GM12878 (cell line): Measurements from ENCODE around the gene IGF2R. TPM values are rescaled to one million over a fixed set of nuclear protein-coding genes. Genes with fewer than 3 reads are reported as not detected.

Source experiments
- ATF7 ChIP-seq: fragments of 450-650 bp; IDR thresholded peaks from 2 replicates; pipeline ENCODE4 v1.6.1; 2016; ENCODE audit warnings: low read depth, mild to moderate bottlenecking
- EGR1 ChIP-seq, 2 experiments: IDR thresholded peaks; 1 replicate in 1 of 2; 2 replicates in 1 of 2; pipeline ENCODE4 v1.6.1; 2011 to 2012; ENCODE audit warnings: low read depth in 2 of 2, low read length in 2 of 2, borderline replicate concordance in 1 of 2, mild to moderate bottlenecking in 1 of 2, moderate library complexity in 1 of 2
- ETV6 ChIP-seq, 2 experiments: fragments of 450-650 bp in 1 of 2; IDR thresholded peaks in 1 of 2; conservative IDR thresholded peaks in 1 of 2; 2 replicates each; pipeline ENCODE4 v1.6.1; 2014; ENCODE audit warnings: antibody characterized with exemption in 1 of 2, borderline replicate concordance in 1 of 2, low read depth in 1 of 2, mild to moderate bottlenecking in 1 of 2, moderate library complexity in 1 of 2
- GATAD2B ChIP-seq: fragments of 450-650 bp; conservative IDR thresholded peaks from 2 replicates; pipeline ENCODE4 v1.6.1; 2017; ENCODE audit warnings: low read depth, mild to moderate bottlenecking, moderate library complexity
- IKZF1 ChIP-seq: fragments of 450-650 bp; conservative IDR thresholded peaks from 2 replicates; pipeline ENCODE4 v1.6.1; 2017; ENCODE audit warnings: antibody characterized with exemption, mild to moderate bottlenecking
- MTA3 ChIP-seq: IDR thresholded peaks from 2 replicates; pipeline ENCODE4 v1.6.1; 2012; ENCODE audit warnings: low read length, inconsistent platforms, borderline replicate concordance
- NR2F1 ChIP-seq: fragments of 450-650 bp; conservative IDR thresholded peaks from 2 replicates; pipeline ENCODE4 v1.6.1; 2017; ENCODE audit warnings: mild to moderate bottlenecking
- PAX5 ChIP-seq: IDR thresholded peaks from 2 replicates; pipeline ENCODE4 v1.6.1; 2011; ENCODE audit warnings: low read depth, low read length, borderline replicate concordance
- POU2F2 ChIP-seq: IDR thresholded peaks from 3 replicates; pipeline ENCODE4 v1.6.1; 2011; ENCODE audit warnings: low read depth, mild to moderate bottlenecking, low read length, borderline replicate concordance
- SP1 ChIP-seq: IDR thresholded peaks from one replicate; pipeline ENCODE4 v1.6.1; 2011; ENCODE audit warnings: low read depth, low read length
- SPI1 ChIP-seq: IDR thresholded peaks from 2 replicates; pipeline ENCODE4 v1.6.1; 2011; ENCODE audit warnings: low read depth, mild to moderate bottlenecking, low read length, moderate library complexity, borderline replicate concordance; ENCODE audit not compliant: insufficient read depth
- SREBF2 ChIP-seq: IDR thresholded peaks from 2 replicates; pipeline ENCODE4 v1.6.1; 2012; ENCODE audit warnings: mild to moderate bottlenecking, low read length
- ZBTB4 ChIP-seq: fragments of 450-650 bp; formaldehyde crosslinking; IDR thresholded peaks from 2 replicates; pipeline ENCODE4 v1.4.0; 2022; ENCODE audit warnings: mild to moderate bottlenecking, moderate library complexity
- ZNF217 ChIP-seq: fragments of 450-650 bp; IDR thresholded peaks from 2 replicates; pipeline ENCODE4 v1.6.1; 2017; ENCODE audit warnings: antibody characterized with exemption, mild to moderate bottlenecking
- ZNF24 ChIP-seq: fragments of 450-650 bp; IDR thresholded peaks from 2 replicates; pipeline ENCODE4 v1.6.1; 2017; ENCODE audit warnings: antibody characterized with exemption, mild to moderate bottlenecking
- ZNF592 ChIP-seq: fragments of 450-650 bp; IDR thresholded peaks from 2 replicates; pipeline ENCODE4 v1.6.1; 2017; ENCODE audit warnings: mild to moderate bottlenecking, moderate library complexity
- polyA plus RNA-seq, 11 experiments: library from polyadenylated mRNA; depleted of rRNA in 4 of 11; unstranded in 6 of 11; stranded (reverse) in 5 of 11; fragments of >200 nt; fragmentation: Nextera tagmentation in 4 of 11; fragmentation: Illumina TruSeq in 1 of 11; extraction: Ambion mirVana in 4 of 11; extraction: Trizol in 1 of 11; gene quantifications; 1 replicate in 1 of 11; 2 replicates in 10 of 11; pipeline versions ENCODE4 v1.2.1 to v1.2.3, GENCODE V29; 2011 to 2016; ENCODE audit warnings: inconsistent platforms in 2 of 11, missing spikeins in 2 of 11, low read depth in 1 of 11
- total RNA-seq, 4 experiments: library from RNA; depleted of rRNA in 3 of 4; stranded (reverse); fragments of >200 nt in 3 of 4; fragmentation: Illumina TruSeq in 1 of 4; extraction: Trizol in 1 of 4; gene quantifications; 2 replicates each; pipeline versions ENCODE4 v1.2.1 to v1.2.3, GENCODE V29; 2013 to 2021
- TF ChIP-seq, protein P1 (sequence below): fragments of 450-650 bp; IDR thresholded peaks from 2 replicates; pipeline ENCODE4 v1.6.1; 2017; ENCODE audit warnings: antibody characterized with exemption, mild to moderate bottlenecking, moderate library complexity
- TF ChIP-seq, protein P2 (sequence below): fragments of 450-650 bp; IDR thresholded peaks from 2 replicates; pipeline ENCODE4 v1.6.1; 2017; ENCODE audit warnings: mild to moderate bottlenecking, low read depth, inconsistent platforms; ENCODE audit not compliant: poor library complexity, severe bottlenecking

Gene IGF2R
- total and polyA plus RNA-seq, 10 of the 15 experiments (the other 5 are each of a cell fraction or from before 2014, with no cell fraction given): 1.00 to 40.1 (median 16.8) TPM

DNA sequence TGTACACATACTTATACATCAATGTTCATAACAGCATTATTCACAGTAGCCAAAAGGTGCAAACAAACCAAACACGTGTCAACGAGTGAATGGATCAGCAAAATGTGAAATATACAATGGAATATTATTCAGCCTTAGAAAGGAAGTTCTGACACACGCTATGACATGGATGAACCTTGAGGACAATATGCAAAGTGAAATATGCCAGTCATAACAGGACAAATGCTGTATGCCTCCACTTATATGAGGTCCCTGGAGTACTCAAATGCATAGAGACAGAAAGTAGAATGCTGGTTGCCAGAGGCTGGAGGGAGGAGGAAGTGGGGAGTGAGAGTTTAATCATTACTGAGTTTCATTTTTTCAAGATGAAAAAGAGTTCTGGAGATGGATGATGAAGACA lies 37.8 kb upstream of the IGF2R start (continued):
- TF ChIP-seq SPI1 (peak; percentile 90), ZNF24 (peak; percentile 75), SREBF2 (no peak), ETV6 (conservative IDR thresholded peaks at IDR 0.05 in 1 of 2, IDR thresholded peaks at IDR 0.05 in 1 of 2; ENCODE audit: borderline replicate concordance in 1 of 2, low read depth in 1 of 2) (peak in 1 of 2 experiments; percentile 71; a peak in 1 of 4 replicates), ZNF592 (peak; percentile 53; the same call in 1 of the 2 replicates), ATF7 (peak; percentile 90), IKZF1 (peak; percentile 90), ZNF217 (peak; percentile 84), EGR1 (IDR thresholded peaks at IDR 0.05; ENCODE audit: borderline replicate concordance in 1 of 2, low read depth in 2 of 2, low read length in 2 of 2) (no peak), ZBTB4 (CRISPR knock-in tag) (no peak), POU2F2 (peak; percentile 95), NR2F1 (peak; percentile 86), GATAD2B (peak; percentile 63), SP1 (peak; percentile 54), MTA3 (peak; percentile 91; the same call in 1 of the 2 replicates), PAX5 (peak; percentile 84; the same call in 1 of the 2 replicates)
- TF ChIP-seq, protein P1, sequence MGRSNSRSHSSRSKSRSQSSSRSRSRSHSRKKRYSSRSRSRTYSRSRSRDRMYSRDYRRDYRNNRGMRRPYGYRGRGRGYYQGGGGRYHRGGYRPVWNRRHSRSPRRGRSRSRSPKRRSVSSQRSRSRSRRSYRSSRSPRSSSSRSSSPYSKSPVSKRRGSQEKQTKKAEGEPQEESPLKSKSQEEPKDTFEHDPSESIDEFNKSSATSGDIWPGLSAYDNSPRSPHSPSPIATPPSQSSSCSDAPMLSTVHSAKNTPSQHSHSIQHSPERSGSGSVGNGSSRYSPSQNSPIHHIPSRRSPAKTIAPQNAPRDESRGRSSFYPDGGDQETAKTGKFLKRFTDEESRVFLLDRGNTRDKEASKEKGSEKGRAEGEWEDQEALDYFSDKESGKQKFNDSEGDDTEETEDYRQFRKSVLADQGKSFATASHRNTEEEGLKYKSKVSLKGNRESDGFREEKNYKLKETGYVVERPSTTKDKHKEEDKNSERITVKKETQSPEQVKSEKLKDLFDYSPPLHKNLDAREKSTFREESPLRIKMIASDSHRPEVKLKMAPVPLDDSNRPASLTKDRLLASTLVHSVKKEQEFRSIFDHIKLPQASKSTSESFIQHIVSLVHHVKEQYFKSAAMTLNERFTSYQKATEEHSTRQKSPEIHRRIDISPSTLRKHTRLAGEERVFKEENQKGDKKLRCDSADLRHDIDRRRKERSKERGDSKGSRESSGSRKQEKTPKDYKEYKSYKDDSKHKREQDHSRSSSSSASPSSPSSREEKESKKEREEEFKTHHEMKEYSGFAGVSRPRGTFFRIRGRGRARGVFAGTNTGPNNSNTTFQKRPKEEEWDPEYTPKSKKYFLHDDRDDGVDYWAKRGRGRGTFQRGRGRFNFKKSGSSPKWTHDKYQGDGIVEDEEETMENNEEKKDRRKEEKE: no peak
- TF ChIP-seq, protein P2, sequence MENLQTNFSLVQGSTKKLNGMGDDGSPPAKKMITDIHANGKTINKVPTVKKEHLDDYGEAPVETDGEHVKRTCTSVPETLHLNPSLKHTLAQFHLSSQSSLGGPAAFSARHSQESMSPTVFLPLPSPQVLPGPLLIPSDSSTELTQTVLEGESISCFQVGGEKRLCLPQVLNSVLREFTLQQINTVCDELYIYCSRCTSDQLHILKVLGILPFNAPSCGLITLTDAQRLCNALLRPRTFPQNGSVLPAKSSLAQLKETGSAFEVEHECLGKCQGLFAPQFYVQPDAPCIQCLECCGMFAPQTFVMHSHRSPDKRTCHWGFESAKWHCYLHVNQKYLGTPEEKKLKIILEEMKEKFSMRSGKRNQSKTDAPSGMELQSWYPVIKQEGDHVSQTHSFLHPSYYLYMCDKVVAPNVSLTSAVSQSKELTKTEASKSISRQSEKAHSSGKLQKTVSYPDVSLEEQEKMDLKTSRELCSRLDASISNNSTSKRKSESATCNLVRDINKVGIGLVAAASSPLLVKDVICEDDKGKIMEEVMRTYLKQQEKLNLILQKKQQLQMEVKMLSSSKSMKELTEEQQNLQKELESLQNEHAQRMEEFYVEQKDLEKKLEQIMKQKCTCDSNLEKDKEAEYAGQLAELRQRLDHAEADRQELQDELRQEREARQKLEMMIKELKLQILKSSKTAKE: peak; percentile 88
